ENCODE results near the gene RBL2.

DNA sequence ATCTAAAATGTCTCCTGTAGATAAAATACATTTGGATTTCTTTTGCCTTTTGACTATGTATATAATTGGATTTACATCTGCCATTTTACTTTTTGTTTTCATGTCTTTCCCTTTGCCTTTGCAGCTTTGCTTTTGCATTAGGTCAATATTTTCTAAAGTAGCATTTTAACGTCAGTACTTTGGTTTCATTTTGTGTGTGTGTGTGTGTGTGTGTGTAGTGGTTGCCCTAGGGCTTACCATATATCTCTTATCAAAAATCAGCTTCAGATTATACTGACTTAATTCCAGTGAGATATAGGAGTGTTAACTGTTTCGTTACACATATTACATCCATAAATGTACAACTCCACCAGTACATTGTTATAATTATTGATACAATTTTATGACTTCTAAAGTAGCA is 42.6 kb downstream of the RBL2 start:
- TF ChIP-seq, protein P1, sequence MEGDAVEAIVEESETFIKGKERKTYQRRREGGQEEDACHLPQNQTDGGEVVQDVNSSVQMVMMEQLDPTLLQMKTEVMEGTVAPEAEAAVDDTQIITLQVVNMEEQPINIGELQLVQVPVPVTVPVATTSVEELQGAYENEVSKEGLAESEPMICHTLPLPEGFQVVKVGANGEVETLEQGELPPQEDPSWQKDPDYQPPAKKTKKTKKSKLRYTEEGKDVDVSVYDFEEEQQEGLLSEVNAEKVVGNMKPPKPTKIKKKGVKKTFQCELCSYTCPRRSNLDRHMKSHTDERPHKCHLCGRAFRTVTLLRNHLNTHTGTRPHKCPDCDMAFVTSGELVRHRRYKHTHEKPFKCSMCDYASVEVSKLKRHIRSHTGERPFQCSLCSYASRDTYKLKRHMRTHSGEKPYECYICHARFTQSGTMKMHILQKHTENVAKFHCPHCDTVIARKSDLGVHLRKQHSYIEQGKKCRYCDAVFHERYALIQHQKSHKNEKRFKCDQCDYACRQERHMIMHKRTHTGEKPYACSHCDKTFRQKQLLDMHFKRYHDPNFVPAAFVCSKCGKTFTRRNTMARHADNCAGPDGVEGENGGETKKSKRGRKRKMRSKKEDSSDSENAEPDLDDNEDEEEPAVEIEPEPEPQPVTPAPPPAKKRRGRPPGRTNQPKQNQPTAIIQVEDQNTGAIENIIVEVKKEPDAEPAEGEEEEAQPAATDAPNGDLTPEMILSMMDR (IDR thresholded peaks at IDR 0.05) = no peak
- no peak for TF ChIP-seq POLR2A (IDR thresholded peaks at IDR 0.05)
- no peak for TF ChIP-seq POLR2AphosphoS5 (IDR thresholded peaks at IDR 0.05; ENCODE audit: insufficient read depth in 1 of 2, low read depth in 1 of 2)
